Retinal pigment epithelial cell (primary cell): ENCODE measurements around the gene CMIP.

Experiments used
- DNase-seq: peaks from one replicate; pipeline ENCODE4 v3.0.0-alpha.2; 2010; ENCODE audit warnings: low read depth
- H3K4me3 ChIP-seq: 2 replicates; pipeline ENCODE4 v1.5.1; 2011; ENCODE audit warnings: mild to moderate bottlenecking, low read length, control low read depth, moderate library complexity
- CTCF ChIP-seq: conservative IDR thresholded peaks from 2 replicates; pipeline ENCODE4 v1.5.1; 2011; ENCODE audit warnings: low read depth, low read length, control low read depth, inconsistent platforms

The CMIP gene

GRCh38 chr16:81478876-81479511 is 34.4 kb downstream of the CMIP start:
- DNase-seq: no peak
- no peak for TF ChIP-seq CTCF
- H3K4me3 ChIP-seq: no peak overlapping the region

- TF ChIP-seq CTCF: no peak
- H3K4me3 ChIP-seq: no peak overlapping the region
- no peak for DNase-seq
Observed at GRCh38 chr16:81480606-81481206, 36.1 kb downstream of the CMIP start.

- TF ChIP-seq CTCF: no peak
- H3K4me3 ChIP-seq: no peak overlapping the region
- DNase-seq: no peak
Observed at GRCh38 chr16:81481207-81481821, 36.7 kb downstream of the CMIP start.

GRCh38 chr16:81482329-81483063 is 37.9 kb downstream of the CMIP start:
- no peak overlapping the region for H3K4me3 ChIP-seq
- DNase-seq: no peak
- TF ChIP-seq CTCF: no peak

GRCh38 chr16:81483064-81483969 is 38.7 kb downstream of the CMIP start:
- DNase-seq: no peak
- H3K4me3 ChIP-seq: no peak overlapping the region
- TF ChIP-seq CTCF: no peak

GRCh38 chr16:81483970-81484595 is 39.5 kb downstream of the CMIP start:
- no peak overlapping the region for H3K4me3 ChIP-seq
- no peak for DNase-seq
- TF ChIP-seq CTCF: no peak
